Daoy (cell line): ENCODE measurements around the gene DDRGK1. TPM values are rescaled to one million over a fixed set of nuclear protein-coding genes. Genes with fewer than 3 reads are reported as not detected.

Experiments
- DNase-seq: peaks from one replicate; pipeline ENCODE4 v3.0.0-alpha.2; 2015; ENCODE audit warnings: low read depth
- total RNA-seq: library from RNA; depleted of rRNA; stranded (reverse); fragments of >200 nt; shearing (Covaris generic); gene quantifications from 2 replicates; pipeline ENCODE4 v1.2.3, GENCODE V29; 2014

DDRGK1 gene
- total RNA-seq, 1 experiment from 2014 or later = 57.9 TPM

DNA sequence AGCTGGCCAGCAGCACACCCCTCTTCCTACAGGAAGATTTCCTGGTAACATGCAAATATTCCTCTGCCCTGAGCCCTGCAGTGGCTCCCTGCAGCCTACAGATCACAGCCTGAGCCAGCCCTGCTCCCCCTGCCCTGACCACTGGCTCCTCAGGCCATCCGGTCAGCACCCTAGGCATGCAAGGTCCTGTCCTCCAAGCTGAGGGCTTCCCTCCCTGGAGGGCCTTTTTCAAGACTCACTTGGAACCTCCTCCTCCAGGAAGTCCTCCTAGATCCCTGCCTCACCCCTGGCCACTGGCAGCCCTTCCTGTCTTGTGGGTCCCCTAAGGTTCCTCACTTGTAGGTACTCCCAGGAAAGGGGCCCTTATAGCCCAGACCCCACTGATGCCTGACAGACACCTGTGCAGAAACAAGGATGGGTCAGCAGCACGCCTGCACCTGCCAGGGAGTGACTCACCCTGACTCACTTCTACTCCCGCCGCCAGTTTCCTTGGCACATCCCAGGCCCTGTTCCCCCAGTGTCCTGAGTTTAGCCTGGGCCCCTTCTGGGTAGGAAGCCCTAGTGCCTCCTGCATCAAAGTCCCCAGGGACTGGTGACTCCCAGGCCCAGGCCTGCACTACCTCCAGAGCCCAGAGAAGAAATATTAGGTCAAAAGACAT, 31.3 kb upstream of the DDRGK1 start:
- DNase-seq = peak; percentile 67

DNA sequence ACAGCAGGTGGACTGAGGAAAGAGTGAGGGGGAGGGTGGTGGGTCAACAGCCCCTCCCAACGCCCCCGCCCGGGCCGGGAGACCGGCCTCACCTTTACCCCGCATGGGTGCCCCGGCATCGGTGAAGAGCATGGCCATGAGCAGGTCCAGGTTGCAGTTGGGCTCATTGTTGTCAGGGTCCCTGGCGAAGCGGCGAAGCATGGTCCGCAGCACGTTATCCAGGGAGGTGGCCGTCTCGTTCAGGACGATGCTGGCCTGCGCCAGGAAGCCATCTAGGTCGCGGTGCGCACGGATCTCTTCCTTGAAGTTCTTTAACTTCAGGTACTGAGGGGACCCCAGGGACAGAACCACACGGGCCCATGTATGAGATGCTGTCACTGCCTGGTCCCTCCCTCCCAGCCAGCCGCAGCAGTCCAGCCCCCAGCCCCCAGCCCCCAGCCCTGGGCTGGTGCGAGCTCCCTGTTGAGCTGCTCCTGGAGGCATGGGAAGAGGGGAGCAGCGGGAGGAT, 29.6 kb upstream of the DDRGK1 start:
- DNase-seq = no peak

DNA sequence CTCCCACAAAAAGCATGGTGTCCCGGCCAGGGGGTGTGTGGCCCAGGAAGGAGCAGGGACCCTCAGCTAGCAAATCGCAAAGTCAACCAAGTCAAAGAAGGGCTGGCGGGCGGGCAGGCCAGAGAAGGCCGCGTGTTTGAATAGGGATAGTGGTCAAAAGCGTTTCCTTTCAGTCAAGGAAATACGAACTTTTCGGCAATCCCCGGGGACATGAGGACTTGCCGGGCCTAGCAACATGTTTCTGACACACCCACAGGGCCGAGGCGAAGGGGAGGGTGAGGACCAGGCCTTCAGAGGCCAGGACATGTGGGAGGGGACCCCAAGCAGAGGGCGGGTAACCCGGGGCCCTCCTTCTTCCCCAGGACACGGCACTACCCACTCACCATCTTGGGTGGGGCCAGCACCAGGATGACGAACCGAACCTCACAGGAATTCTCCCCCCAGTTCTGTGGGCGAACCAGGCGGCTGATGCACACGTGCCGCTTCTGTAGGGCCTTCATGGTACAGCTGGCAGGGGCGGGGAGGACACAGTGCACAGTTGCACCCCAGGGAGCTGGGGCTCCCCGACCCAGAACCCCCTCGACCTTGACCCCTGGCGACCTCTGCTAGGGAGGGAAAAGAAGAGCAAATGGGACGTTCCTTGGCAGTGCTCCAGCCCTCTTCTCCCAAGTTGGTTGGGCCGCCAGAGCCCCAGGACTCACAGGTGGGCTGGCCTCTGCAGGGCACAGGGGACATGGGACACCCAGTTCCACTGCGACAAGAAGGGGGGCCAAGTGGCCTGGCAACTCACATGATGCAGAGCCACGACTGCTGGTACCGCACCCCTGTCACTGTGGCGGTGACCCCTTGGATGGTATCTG, 28.9 kb upstream of the DDRGK1 start:
- no peak for DNase-seq

DNA sequence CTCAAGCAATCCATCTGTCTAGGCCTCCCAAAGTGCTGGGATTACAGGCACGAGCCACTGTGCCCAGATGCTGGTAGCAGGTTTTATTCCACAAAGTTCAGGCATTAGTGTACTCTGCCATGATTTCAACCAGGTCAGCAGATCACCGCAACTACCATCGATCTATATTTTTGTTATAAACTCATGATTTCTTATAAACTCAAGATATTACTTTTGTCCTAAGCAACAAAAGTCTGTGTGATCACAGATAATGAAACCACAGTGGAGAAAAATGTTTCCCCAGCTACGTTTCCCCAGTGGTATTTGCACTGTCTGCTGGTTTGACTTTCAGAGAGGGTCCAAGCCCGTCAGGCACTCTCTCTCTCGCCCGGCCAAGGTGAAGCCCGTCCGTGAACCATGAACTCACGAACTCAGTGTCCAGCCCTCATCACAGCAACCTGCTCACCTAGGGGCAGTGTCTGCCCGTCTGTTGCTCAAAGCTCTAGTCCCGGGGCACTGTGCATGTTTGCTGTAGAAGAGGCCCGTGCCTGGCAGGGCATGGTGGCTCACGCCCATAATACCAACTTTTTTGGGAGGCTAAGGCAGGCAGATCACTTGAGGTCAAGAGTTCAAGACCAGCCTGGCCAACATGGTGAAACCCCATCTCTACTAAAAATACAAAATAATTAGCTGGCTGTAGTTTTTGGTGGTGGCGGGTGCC, 27.6 kb upstream of the DDRGK1 start:
- DNase-seq = no peak

DNA sequence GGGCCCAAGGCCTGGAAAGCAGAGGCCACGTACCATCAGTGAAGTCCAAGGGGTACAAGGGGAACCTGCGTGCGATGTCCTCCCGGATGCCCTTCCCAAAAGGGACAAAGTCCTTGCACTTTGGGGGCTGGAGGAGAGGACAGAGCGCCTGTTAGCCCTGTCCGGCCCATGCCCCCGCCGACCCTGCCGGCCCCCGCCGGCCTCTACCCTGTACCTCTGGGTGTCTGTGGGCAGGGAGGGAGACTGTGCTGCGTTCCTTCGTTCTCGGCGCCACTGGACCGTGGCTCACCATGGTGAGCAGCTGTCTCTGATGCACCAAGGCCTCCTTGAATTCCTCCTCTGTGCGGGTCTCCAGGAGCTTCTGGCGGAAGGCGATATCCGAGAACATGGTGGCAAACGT, 26.6 kb upstream of the DDRGK1 start:
- DNase-seq = no peak

DNA sequence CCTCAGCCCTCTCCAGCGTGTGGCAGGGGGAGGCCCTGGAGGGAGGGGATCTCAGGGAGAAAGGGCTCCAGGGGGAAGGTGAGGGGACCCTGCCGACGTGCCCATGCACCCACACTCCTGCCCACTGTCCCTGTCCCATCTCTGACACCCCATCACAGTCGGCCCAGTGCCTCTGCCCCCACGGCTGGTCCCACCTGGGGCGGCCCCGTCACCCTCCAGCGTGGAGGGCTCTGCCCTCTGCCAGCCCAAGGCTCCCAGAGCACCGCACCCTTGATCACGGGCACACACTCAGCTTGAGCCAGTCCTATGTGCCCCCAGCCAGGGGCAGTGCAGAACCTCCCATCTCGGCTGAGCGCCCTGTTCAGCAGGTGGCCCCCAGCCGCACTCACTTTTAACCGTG, 25.3 kb upstream of the DDRGK1 start:
- no peak for DNase-seq

DNA sequence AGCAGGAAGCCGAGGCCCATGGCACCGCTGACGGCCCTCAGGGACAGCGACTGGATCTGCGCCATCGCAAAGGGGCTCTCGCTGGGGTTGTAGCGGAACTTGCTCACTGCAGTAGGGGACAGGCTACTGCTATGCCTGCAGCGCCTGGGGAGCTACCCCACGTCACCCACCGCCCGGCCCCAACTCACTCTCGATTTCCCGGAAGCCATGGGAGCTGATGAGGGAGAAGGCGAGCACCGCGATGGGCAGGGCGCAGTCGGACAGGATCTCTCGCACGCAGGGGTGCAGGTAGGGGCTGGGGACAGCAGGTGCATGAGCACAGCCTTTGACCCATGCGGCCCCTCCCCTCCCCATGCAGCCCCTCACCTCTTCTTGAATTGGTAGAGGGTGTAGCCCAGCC, 24.7 kb upstream of the DDRGK1 start:
- DNase-seq = no peak

DNA sequence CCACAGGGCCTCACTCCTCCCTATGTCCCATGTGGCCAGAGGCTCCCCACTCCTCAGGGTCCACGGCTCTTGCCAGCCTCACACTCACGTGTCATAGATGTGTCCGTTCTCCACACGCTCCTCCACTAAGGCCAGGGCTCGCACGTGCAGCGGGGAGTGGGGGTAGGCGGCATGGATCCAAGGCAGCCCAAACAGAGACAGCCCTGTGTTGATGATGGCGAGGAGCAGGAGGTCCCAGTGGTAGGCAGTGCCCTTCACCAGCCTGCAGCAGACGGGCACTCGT, 24.2 kb upstream of the DDRGK1 start:
- DNase-seq = no peak

DNA sequence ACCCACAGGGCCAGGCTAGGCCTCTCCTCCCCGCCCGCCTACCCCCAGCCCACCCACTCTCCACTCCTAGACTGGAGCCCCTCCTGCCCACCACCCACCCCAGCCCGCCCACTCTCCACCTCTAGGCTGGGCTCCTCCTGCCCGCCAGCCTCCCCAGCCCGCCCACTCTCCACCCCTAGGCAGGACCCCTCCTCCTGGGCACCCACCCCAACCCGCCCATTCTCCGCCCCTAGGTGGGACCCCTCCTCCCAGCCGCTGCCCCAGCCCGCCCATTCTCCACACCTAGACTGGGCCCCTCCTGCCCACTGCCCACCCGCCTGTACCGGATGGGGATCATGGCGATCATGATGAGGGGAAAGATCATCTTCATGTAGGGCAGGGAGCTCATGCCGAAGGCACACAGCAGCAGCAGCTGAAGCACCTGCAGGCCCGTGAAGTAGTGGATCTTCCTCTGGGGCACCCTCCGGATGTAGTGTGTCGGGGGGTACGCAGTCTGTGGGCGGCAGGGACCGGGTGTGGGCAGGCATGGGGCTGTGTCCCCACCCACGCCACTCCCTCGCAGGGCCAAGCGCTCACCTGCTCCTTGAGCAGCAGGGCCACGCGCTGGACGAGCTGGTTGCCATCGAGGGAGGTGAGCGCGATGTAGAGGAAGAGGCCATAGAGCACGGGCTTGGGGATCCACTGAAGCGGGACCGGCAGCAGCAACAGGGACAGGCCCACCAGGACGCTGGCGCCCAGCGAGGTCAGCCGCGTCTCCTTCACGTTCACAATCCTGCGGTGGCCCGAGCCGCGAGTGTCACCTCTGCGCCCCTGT, 23.7 kb upstream of the DDRGK1 start:
- no peak for DNase-seq

DNA sequence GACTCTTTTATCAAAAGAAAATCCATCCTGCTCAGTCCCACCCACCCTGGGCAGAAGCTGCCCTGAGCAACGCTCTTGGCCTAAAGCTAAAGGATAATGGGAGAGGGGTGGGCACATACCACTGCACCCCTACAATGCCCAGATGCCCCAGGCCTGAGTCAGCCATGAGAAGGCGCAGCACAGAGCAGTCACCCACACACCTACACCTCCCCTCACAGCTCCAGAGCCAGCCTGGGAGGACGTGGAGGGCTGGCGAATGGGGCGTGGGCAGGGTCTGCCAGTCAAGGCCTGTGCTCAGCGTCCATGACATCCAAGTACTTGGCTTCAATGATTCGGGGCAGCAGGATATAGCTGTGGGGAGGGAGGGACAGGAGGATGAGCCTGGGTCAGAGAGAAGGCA, 23.0 kb upstream of the DDRGK1 start:
- DNase-seq = no peak

DNA sequence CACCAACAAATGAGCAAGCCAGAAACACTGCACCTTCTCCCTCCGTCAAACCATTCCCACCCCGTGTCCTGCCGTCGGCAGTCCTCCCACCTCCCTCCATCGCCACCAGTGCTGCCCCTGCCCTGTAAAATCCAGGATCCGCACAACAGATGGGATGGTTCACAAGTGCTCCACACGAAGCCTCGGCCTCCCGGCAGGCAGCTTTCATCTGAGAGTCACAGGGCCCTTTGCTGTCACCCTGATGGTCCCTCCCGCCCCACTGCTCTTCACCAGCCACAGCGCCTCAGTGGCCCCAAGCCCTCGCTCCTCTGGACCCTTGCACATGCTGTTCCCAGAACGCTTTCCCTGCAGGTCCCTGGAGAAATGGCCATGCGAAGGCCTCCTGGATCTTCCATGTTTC, 22.4 kb upstream of the DDRGK1 start:
- no peak for DNase-seq

DNA sequence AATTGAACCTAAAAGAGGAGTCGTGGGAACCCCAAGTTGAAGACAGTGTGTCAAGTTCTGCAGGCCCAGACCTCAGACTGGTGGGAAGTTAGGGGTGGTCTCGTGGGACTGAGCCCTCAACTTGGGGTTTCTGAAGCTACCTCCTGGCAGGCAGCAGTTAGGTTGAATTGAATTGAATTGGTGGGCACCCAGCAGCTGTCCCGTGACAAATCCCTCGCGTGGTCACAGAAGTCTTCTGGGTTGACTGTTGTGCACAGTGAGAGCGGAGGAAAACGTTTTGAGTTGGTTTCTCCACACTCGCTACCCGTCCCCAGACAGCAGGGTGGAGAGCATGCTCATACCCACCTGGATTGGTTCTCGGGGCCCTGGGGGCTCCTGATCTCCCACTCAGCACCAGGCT, 21.6 kb upstream of the DDRGK1 start:
- no peak for DNase-seq

DNA sequence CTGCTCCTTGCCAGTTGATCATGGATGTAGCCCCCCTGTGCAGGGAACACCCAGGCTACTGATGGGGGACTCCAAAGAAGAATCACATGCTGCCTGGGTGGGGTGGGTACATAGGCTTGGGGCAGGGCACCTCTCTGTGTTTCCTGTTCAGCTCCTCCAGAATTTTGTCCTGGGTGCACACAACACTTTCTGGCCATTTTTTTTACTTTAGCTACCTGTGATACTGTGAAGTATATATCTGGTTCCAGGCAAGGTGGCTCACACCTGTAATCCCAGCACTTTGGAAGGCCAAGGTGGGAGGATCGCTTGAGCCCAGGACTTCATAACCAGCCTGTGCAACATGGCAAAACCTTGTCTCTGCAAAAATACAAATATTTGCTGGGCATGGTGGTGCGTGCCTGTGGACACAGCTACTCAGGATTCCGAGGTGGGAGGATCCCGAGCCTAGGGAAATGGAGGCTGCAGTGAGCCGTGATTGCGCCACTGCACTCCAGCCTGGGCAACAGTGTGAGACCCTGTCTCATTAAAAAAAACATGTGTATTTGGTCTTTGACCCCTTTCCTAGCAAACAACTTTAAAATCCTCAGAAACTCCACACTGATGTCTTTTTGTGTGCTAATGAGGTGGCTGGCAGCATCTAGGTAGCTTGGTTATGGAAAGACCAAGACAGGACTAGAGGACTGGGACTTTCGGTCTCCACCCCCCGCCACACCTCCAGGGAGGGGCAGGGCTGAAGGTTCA, 20.4 kb upstream of the DDRGK1 start:
- DNase-seq = no peak

DNA sequence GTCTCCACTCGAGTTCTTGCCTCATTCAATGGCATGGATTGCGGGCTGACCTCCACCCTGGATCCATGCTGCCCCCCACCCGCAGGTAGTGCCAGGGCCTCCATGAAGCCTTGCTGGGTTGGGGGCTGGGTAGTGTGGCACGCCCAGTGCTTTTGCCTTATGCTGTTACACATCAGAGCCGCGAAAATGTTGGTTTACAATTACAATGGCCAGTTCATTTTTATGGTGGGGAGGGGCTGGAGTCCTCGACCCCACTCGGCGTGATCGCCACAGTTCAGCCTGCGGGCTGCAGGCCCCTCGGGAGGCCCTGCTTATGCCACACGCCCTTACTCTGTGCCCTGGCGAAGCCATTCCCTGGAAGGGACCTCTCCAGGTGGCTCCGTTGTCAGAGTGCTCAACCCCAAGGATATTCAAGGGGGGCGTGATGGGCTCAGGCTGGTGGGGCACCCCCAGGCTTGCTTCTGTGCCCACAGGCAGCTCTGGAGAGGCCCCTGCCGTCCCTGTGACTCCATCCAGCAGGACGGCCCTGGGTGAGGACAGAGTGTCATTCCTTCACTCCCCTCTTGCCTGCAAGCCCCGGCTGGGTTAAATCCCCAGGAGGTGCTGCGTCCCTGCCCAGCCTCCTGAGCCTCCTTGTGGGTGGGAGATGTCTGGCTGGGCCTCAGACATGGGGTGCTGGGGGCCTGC, 19.7 kb upstream of the DDRGK1 start:
- no peak for DNase-seq

DNA sequence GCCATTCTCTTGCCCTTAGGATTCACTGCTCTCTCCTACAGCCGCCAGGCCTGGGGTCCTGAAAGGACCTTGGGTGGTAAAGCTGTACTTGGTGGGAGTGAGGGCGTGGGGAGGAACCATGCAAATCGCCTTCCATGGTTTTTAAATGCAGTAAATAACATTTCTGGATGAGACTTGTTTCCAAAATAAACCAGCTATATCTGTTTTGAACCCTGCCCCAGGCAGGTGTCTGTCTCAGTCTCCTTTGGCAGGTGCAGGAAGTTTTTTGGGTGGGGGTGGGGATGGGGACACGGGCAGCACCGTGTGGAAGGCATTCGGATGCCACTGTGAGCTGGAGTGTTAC, 19.1 kb upstream of the DDRGK1 start:
- no peak for DNase-seq

DNA sequence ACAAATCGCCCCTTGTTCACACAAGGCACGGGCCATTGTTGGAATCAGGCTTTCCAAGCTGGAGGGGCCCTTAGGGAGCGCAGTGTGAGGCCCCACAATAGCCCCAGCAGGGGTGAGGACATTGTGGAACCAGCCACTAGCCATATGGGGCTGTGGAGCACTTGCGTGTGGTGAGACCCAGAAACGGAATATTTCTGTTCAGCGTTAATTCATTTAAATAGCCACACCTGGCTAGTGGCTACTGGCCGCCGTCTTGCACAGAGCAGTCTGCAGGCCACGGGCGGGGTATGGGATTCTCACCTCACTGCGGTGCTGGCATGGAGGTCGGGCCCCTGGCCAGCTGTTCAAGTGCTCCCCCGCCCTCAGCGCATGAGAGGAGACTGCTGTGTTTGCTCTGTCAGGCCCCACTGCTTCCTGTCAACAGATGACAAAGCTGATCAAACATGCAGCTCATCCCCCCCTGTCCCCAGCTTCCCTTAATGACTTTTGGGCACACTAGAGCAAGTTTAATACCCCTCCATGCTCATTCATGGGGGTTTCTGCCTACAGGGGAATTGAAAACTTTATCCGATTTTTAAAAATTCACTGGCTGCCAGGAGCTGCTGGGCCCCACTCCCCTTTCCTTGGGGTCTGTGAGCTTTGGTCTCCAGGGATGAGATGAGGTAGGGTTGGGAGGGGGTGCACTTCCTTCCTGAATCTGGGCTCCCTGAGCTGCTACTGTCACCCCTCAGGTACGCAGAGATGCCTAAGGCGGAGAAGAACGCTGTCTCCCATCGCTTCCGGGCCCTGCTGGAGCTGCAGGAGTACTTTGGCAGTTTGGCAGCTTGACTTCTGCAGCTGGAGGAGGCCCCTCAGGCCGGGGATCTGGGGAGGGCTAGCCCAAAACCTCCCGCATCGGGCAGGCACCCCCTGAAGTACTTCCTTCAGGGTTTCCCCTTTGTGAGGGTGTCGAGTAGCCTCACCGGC, 18.4 kb upstream of the DDRGK1 start:
- DNase-seq = peak; percentile 37

DNA sequence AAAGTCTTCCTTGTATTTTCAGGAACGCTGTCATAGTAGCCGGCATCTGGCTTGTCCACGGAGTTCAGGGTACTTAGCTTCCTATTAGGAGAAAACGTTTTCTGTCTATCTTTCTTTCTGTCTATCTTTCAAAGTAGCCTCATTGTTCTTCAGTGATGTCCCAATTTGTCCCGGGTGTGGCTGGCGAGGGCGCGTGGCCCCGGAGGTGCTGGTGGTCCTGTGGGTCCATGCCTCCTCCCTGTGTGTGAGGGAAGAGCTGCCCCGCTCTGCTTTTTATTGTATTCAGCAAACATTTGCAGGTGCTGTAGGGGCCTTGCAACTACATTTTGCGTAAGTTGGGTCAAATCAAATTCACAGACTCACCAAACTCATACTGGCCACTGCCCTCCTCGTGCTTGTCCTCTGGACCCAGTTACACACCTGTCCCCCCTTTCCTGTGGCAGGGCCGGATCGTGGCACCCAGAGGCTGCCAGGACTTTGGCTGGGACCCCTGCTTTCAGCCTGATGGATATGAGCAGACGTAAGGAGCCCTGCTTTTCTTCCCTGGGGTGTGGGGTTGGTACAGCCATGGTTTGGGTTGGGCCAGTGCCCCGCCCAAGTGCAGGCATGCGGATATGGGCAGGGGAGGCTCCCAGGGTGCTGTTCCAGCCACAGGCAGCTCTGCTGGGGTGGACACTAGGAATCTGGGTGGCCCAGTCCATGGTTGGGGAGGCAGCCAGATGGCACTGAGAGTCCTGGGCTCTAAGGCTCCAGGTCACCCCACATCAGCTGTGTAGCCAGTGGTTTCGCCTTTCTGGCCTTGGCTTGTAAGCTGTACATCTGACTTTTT, 17.1 kb upstream of the DDRGK1 start:
- DNase-seq = no peak

DNA sequence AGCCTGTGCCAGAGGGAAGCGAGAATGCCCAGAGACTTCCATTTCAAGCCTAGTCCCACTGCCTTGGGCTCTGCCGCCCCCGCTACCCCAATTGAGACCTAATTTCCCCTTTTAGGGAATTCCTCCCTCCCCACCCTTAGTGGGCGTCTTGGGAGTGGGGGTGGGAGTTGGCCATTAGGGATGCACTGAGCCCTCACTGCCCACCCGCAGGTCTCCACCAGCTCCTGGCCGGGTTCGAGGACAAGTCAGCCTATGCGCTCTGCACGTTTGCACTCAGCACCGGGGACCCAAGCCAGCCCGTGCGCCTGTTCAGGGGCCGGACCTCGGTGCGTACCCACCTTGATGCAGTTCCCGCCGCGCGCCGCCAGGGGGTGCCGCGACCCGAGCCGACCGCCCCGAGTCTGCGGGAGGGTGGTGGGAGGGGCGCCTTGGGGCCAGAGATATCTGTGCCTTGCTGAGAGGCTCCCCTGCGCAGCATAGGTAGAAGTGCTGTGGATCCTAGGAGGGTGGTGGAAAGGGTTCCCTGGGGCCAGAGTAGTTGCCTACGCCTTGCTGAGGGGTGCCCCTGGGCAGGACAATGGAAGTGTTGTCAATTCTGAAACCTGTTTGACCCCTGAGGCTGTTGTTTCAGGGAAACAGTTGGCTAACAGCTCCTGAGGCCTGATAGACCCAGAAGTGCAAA, 14.0 kb upstream of the DDRGK1 start:
- peak; percentile 55 for DNase-seq
